PC-3 (cell line): ENCODE results near the gene ANK3. TPM values are rescaled to one million over a fixed set of nuclear protein-coding genes. Genes with fewer than 3 reads are reported as not detected.

Source experiments
- ATAC-seq: fragments of 200-7000 bp; cut with Tn5 transposase; 2 replicates; pipeline ENCODE4 v1.9.1; 2020; ENCODE audit warnings: mild to moderate bottlenecking, moderate library complexity
- BruUV-seq: library from RNA; stranded (reverse); fragments of 400-500 nt; replicated peaks from 2 replicates; lab custom pipeline; 2021; lab: Mats Ljungman, UMichigan
- CTCF ChIA-PET: fragments of 300-600 bp; sonication (Branson Sonifier 250); formaldehyde crosslinking; loops from one replicate; lab custom pipeline; 2022; ENCODE audit warnings: antibody characterized with exemption; lab: Charles Lee
- POLR2A ChIA-PET: fragments of 300-600 bp; sonication (Branson Sonifier 250); formaldehyde crosslinking; loops from one replicate; lab custom pipeline; 2022; ENCODE audit warnings: antibody characterized with exemption; ENCODE audit not compliant: unreplicated experiment; lab: Charles Lee
- DNase-seq: peaks from one replicate; pipeline ENCODE4 v3.0.0-alpha.2; 2015
- H2AFZ ChIP-seq: fragments of 300-600 bp; sonication (generic); 2 replicates; pipeline ENCODE4 v1.6.0; 2016; ENCODE audit warnings: antibody characterized with exemption, low read length
- H3F3A ChIP-seq: fragments of 300-600 bp; sonication (generic); one replicate; pipeline ENCODE4 v1.6.0; 2017; ENCODE audit warnings: antibody characterized with exemption, low read length, control low read depth, mild to moderate bottlenecking; ENCODE audit not compliant: unreplicated experiment
- H3K27ac ChIP-seq: fragments of 300-600 bp; sonication (generic); 2 replicates; pipeline ENCODE4 v1.5.1; 2016; ENCODE audit warnings: mild to moderate bottlenecking, low read length
- H3K27me3 ChIP-seq: fragments of 300-600 bp; sonication (generic); 2 replicates; pipeline ENCODE4 v1.6.1; 2016; ENCODE audit warnings: low read length, mixed read lengths
- H3K36me3 ChIP-seq: fragments of 300-600 bp; sonication (generic); 2 replicates; pipeline ENCODE4 v1.6.1; 2016; ENCODE audit warnings: low read depth, mixed run types, low read length, mixed read lengths
- H3K4me1 ChIP-seq: fragments of 300-600 bp; sonication (generic); 2 replicates; pipeline ENCODE4 v1.5.1; 2016; ENCODE audit warnings: low read length; ENCODE audit not compliant: insufficient read depth
- H3K4me2 ChIP-seq: fragments of 300-600 bp; sonication (generic); 2 replicates; pipeline ENCODE4 v1.6.0; 2016; ENCODE audit warnings: low read length
- H3K4me3 ChIP-seq: fragments of 300-600 bp; sonication (generic); 2 replicates; pipeline ENCODE4 v1.5.1; 2016; ENCODE audit warnings: mild to moderate bottlenecking, low read length, mixed read lengths
- H3K79me2 ChIP-seq: fragments of 300-600 bp; sonication (generic); 2 replicates; pipeline ENCODE4 v1.6.1; 2017; ENCODE audit warnings: low read length, mixed read lengths
- H3K9ac ChIP-seq: fragments of 300-600 bp; sonication (generic); 2 replicates; pipeline ENCODE4 v1.6.0; 2016; ENCODE audit warnings: mild to moderate bottlenecking, low read length
- H3K9me2 ChIP-seq: fragments of 300-600 bp; sonication (generic); replicated peaks from 2 replicates; pipeline ENCODE4 v1.6.1; 2016; ENCODE audit warnings: mixed run types, low read length, mixed read lengths
- H3K9me3 ChIP-seq: fragments of 300-600 bp; sonication (generic); 2 replicates; pipeline ENCODE4 v1.6.1; 2016; ENCODE audit warnings: low read length, mixed read lengths
- H4K20me1 ChIP-seq: fragments of 300-600 bp; sonication (generic); 2 replicates; pipeline ENCODE4 v1.6.1; 2016; ENCODE audit warnings: low read length, mixed read lengths
- EZH2 ChIP-seq: fragments of 300-600 bp; sonication (generic); IDR thresholded peaks from one replicate; pipeline ENCODE4 v1.6.1; 2017; ENCODE audit warnings: antibody characterized with exemption, mild to moderate bottlenecking, low read length; ENCODE audit not compliant: unreplicated experiment
- EZH2phosphoT487 ChIP-seq: fragments of 300-600 bp; sonication (generic); IDR thresholded peaks from 2 replicates; pipeline ENCODE4 v1.6.1; 2018; ENCODE audit warnings: mild to moderate bottlenecking, antibody characterized with exemption, low read length, borderline replicate concordance
- intact Hi-C: fragments of 100-400 bp; cut with micrococcal nuclease; formaldehyde crosslinking; loops from 2 replicates; pipeline ENCODE4 v1.9.0; 2023
- total RNA-seq: library from RNA; depleted of rRNA; stranded (reverse); fragments of >200 nt; gene quantifications from 2 replicates; pipeline ENCODE4 v1.2.3, GENCODE V29; 2014
- TF ChIP-seq, protein P1 (sequence below): fragments of 300-600 bp; sonication (generic); conservative IDR thresholded peaks from 2 replicates; pipeline ENCODE4 v1.5.1; 2017; ENCODE audit warnings: antibody characterized with exemption, low read depth, mild to moderate bottlenecking, low read length

ANK3 gene
- total RNA-seq, 1 experiment from 2014 or later, result 29.5 TPM

DNA sequence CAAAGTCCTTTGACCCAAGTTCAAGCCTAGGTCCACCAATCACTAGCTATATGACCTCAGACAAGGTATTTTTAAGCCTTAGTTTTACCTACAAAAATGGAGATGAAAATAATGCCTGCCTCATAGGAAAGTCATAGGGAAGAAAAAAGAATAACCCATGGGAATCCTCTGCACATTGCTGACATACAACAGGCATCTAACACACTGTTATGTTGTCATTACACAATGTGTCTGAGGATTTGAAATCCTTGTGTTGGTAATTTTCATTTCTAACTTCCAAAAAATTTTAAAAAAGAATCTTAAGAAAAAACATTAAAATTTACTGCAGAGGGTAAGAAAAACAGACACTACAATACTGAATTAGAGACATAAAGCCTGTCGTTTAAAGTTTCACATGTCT, 5.7 kb downstream of the ANK3 start:
- no peaks in the 10 kb centered on the region for H3K36me3 ChIP-seq

DNA sequence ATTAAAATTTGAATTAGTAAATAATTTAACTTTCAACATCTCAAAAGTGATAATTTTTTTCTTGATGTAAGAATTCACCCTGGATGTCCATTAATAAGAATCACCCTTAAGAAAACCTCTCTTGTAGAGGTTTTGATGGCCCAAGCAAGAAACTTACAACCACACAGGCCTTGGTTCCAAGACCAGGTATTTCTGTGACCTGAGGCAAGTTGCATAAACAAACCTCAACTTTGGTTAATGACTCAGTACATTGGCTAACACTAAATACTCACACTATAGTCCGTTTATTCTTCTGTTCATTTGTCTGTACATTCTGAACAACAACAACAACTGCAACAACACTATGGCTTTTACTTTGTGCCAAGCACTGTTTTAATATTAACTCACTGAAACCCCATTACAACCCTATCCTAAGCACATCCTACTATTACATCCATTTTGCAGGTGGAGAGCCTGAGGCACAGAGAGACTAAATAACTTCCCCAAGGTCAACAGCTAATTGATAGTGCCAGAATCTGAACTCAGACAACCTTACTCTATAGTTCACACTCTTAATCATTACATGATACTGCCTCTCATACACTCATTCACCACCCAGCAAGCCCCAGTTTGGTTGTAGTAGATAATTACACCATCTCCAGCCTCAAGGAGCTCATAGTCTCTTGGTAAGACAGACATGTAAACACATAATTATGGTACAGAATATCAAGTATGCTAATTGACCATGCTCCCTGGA, 6.6 kb downstream of the ANK3 start:
- no TSS peak for BruUV-seq
- Histone ChIP-seq H3K27ac (peak overlapping the region; percentile 28), H3K9me3 (no peaks in the 10 kb centered on the region), H3K4me1 (peaks cover 57% of the 10 kb centered on the region), H3K9ac (no peak overlapping the region), H3K4me3 (no peak overlapping the region; the same call in 1 of the 2 replicates), H3F3A (no peaks in the 10 kb centered on the region), H3K27me3 (no peaks in the 10 kb centered on the region), H4K20me1 (no peaks in the 10 kb centered on the region), H3K4me2 (peak overlapping the region; percentile 59), H3K36me3 (no peaks in the 10 kb centered on the region), H3K79me2 (no peaks in the 10 kb centered on the region), H3K9me2 (no peaks in the 10 kb centered on the region), H2AFZ (no peak overlapping the region)
- no peak for TF ChIP-seq EZH2phosphoT487
- TF ChIP-seq, protein P1, sequence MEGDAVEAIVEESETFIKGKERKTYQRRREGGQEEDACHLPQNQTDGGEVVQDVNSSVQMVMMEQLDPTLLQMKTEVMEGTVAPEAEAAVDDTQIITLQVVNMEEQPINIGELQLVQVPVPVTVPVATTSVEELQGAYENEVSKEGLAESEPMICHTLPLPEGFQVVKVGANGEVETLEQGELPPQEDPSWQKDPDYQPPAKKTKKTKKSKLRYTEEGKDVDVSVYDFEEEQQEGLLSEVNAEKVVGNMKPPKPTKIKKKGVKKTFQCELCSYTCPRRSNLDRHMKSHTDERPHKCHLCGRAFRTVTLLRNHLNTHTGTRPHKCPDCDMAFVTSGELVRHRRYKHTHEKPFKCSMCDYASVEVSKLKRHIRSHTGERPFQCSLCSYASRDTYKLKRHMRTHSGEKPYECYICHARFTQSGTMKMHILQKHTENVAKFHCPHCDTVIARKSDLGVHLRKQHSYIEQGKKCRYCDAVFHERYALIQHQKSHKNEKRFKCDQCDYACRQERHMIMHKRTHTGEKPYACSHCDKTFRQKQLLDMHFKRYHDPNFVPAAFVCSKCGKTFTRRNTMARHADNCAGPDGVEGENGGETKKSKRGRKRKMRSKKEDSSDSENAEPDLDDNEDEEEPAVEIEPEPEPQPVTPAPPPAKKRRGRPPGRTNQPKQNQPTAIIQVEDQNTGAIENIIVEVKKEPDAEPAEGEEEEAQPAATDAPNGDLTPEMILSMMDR, result no peak
- TF ChIP-seq EZH2, result no peak
- POLR2A ChIA-PET, result no interaction called here
- ATAC-seq, result peak; percentile 41
- DNase-seq, result peak; percentile 96
- CTCF ChIA-PET, result interaction anchor here (0.8 kb wide), 1 partner anchor 144 kb away, joined by 3 read pairs; no protein-coding TSS in a partner anchor
- intact Hi-C loops, result no loop called here

More for the DNA sequence above, 5.7 kb downstream of the ANK3 start:
- H3K27ac ChIP-seq, result peak overlapping the region; percentile 58
- H3K9me3 ChIP-seq, result no peaks in the 10 kb centered on the region
- BruUV-seq, result no TSS peak
- DNase-seq (no peak), ATAC-seq (no peak)
- no peaks in the 10 kb centered on the region for H3K79me2 ChIP-seq
- no peak overlapping the region for H2AFZ ChIP-seq
- no peak overlapping the region for H3K9ac ChIP-seq
- peaks cover 63% of the 10 kb centered on the region for H3K4me1 ChIP-seq
- H3K4me2 ChIP-seq, result peak overlapping the region; percentile 59
- ChIA-PET POLR2A (no interaction called here), CTCF (interaction anchor here (0.5 to 0.8 kb wide), 3 partner anchors 142 to 1690 kb away, joined by 3 to 5 read pairs (median 3); no protein-coding TSS in a partner anchor)
- intact Hi-C loops, result loop anchor here (1.0 to 2.0 kb wide), 8 partner anchors 9 to 145 kb away; no protein-coding TSS in a partner anchor
- H3F3A ChIP-seq, result no peaks in the 10 kb centered on the region
- no peaks in the 10 kb centered on the region for H4K20me1 ChIP-seq
- TF ChIP-seq EZH2phosphoT487 (no peak), EZH2 (no peak)
- TF ChIP-seq, protein P1, result no peak
- no peaks in the 10 kb centered on the region for H3K9me2 ChIP-seq
- H3K27me3 ChIP-seq, result no peaks in the 10 kb centered on the region
- no peak overlapping the region for H3K4me3 ChIP-seq

DNA sequence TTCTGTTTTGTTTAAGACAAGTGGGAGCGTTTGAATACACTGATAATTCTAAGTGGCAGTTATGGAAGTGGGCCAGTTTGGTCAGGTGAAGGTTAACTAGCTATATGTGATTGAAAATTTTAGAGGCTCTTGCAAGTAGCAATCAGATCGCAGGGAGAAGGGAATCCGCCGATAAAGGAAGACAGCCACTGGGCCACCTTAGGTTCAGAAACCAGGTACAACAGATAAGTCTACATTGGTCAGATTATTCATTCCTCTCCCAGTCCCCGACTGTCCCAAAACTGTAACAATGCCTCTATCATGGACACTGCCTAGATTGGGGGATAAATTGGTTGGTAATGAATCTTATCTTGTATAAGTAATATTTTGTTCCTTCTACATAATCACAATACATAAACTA, 8.9 kb downstream of the ANK3 start:
- Histone ChIP-seq H3K9ac (no peak overlapping the region), H3K4me1 (peaks cover 57% of the 10 kb centered on the region), H3K9me3 (no peaks in the 10 kb centered on the region), H3K27me3 (no peaks in the 10 kb centered on the region), H3K4me3 (no peak overlapping the region), H3K9me2 (no peaks in the 10 kb centered on the region), H3K4me2 (no peak overlapping the region), H2AFZ (no peak overlapping the region), H3K36me3 (no peaks in the 10 kb centered on the region), H3K79me2 (no peaks in the 10 kb centered on the region), H3F3A (no peaks in the 10 kb centered on the region), H4K20me1 (no peaks in the 10 kb centered on the region), H3K27ac (no peak overlapping the region)
- ChIA-PET POLR2A (no interaction called here), CTCF (no interaction called here)
- BruUV-seq, result no TSS peak
- ATAC-seq, result no peak
- no peak for TF ChIP-seq EZH2phosphoT487
- TF ChIP-seq EZH2, result no peak
- TF ChIP-seq, protein P1, result no peak
- intact Hi-C loops, result no loop called here
- DNase-seq, result no peak
